ENCODE data around the gene TNKS1BP1. TPM values are rescaled to one million over a fixed set of nuclear protein-coding genes. Genes with fewer than 3 reads are reported as not detected.

Gene TNKS1BP1
- total RNA-seq, 2 donors from 2014 or later = 73.6 to 82.6 TPM

- DNase-seq (no peak), ATAC-seq (peak; percentile 35 to 75)
Measured at GRCh38 chr11:57276971-57277675, 47.6 kb downstream of the TNKS1BP1 start.

GRCh38 chr11:57276169-57276970, 48.4 kb downstream of the TNKS1BP1 start:
- DNase-seq = no peak
- ATAC-seq = no peak
- intact Hi-C loops (cut with DNase I) = no loop called here

More at GRCh38 chr11:57276971-57277675, 47.6 kb downstream of the TNKS1BP1 start:
- intact Hi-C loops (cut with DNase I) = no loop called here

- intact Hi-C loops (cut with DNase I) = no loop called here
- no peak for DNase-seq
- peak; percentile 8 to 21 for ATAC-seq
Measured at GRCh38 chr11:57275582-57275981, 49.2 kb downstream of the TNKS1BP1 start.

- intact Hi-C loops (cut with DNase I) = no loop called here
- no peak for ATAC-seq
- DNase-seq = no peak
Measured at GRCh38 chr11:57274904-57275498, 49.8 kb downstream of the TNKS1BP1 start.

- DNase-seq (no peak), ATAC-seq (no peak)
- intact Hi-C loops (cut with DNase I) = no loop called here
Measured at GRCh38 chr11:57273448-57274058, 51.2 kb downstream of the TNKS1BP1 start.

- intact Hi-C loops (cut with DNase I) = no loop called here
- ATAC-seq (peak in 1 of 2 donors; percentile 38), DNase-seq (no peak)
Measured at GRCh38 chr11:57269571-57270021, 55.2 kb downstream of the TNKS1BP1 start.

GRCh38 chr11:57266157-57266556, 58.6 kb downstream of the TNKS1BP1 start:
- no peak for DNase-seq
- intact Hi-C loops (cut with DNase I) = no loop called here
- ATAC-seq = no peak

GRCh38 chr11:57263351-57263750, 61.4 kb downstream of the TNKS1BP1 start:
- ATAC-seq (no peak), DNase-seq (no peak)
- intact Hi-C loops (cut with DNase I) = no loop called here

- DNase-seq = no peak
- intact Hi-C loops (cut with DNase I) = no loop called here
- no peak for ATAC-seq
Measured at GRCh38 chr11:57262157-57262556, 62.6 kb downstream of the TNKS1BP1 start.

- no peak for DNase-seq
- ATAC-seq = no peak
- intact Hi-C loops (cut with DNase I) = no loop called here
Measured at GRCh38 chr11:57260937-57261783, 63.6 kb downstream of the TNKS1BP1 start.

- no peak for DNase-seq
- intact Hi-C loops (cut with DNase I) = no loop called here
- no peak for ATAC-seq
Measured at GRCh38 chr11:57256119-57256518, 68.6 kb downstream of the TNKS1BP1 start.

GRCh38 chr11:57255618-57256017, 69.1 kb downstream of the TNKS1BP1 start:
- intact Hi-C loops (cut with DNase I) = no loop called here
- no peak for ATAC-seq
- DNase-seq = no peak

GRCh38 chr11:57254631-57255030, 70.1 kb downstream of the TNKS1BP1 start:
- intact Hi-C loops (cut with DNase I) = no loop called here
- DNase-seq = no peak
- no peak for ATAC-seq

GRCh38 chr11:57251491-57252104, 73.2 kb downstream of the TNKS1BP1 start:
- peak; percentile 10 to 78 for ATAC-seq
- peak; percentile 61 for DNase-seq
- intact Hi-C loops (cut with DNase I) = loop anchor here in 1 of 2 donors (2.0 kb wide), 1 partner anchor 411 kb away; no protein-coding TSS in a partner anchor

- DNase-seq = no peak
- intact Hi-C loops (cut with DNase I) = loop anchor here in 1 of 2 donors (2.0 kb wide), 1 partner anchor 410 kb away; no protein-coding TSS in a partner anchor
- ATAC-seq = no peak
Measured at GRCh38 chr11:57251037-57251436, 73.7 kb downstream of the TNKS1BP1 start.
